ENCODE measurements around the gene GOSR2. TPM values are rescaled to one million over a fixed set of nuclear protein-coding genes. Genes with fewer than 3 reads are reported as not detected.

Gene GOSR2
- total and polyA plus RNA-seq, 2 of the 8 experiments (the other 6 are each of a cell fraction or from before 2014, with no cell fraction given), result 28.2 to 36.2 TPM

DNA sequence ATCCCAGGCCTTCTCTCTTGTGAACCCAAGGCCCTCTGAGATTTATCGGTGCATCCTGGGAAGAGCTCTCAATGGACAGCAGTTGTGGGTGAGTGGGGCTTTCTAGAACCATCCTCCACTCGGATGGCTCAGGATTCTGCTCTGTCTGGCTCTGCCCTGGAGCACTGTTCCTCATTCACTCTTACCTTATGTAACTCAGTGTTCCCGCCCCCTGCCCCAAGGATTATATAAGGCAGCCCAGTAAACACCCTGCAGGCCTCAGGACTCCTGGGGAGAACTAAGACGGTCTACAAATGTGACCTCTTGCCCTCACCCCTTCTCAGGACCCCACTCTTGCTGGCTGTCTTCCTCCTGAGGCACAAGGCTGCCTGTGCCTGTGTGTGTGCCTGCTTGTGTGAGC, 52.3 kb downstream of the GOSR2 start:
- no peak for FAIRE-seq
- H3K4ac ChIP-seq (replicated peaks; ENCODE audit: insufficient read length, low read depth, low read length), result no peak overlapping the region

More for the DNA sequence above, 52.3 kb downstream of the GOSR2 start:
- H2BK20ac ChIP-seq (ENCODE audit: low read length), result no peak overlapping the region
- ChIA-PET CTCF (ENCODE audit: partially characterized antibody) (interaction anchor here (1.0 to 5.2 kb wide), 4 partner anchors 10 to 33 kb away, joined by 3 to 51 read pairs (median 12); no protein-coding TSS in a partner anchor), POLR2A (ENCODE audit: partially characterized antibody) (no interaction called here)
- WGBS, 2 experiments (ENCODE audit: extremely low coverage in 1 of 2, insufficient coverage in 1 of 2, insufficient read length in 1 of 2, insufficient replicate concordance in 2 of 2, low coverage in 1 of 2, low lambda C conversion rate in 2 of 2, missing lambda C conversion rate in 1 of 2), result 78% methylated on average over 4 of the region's 4 CpGs; no CpG with 5 or more reads in 1 of the 2 experiments
- no peak overlapping the region for H2BK5ac ChIP-seq (ENCODE audit: low read depth, low read length)
- no peaks in the 10 kb centered on the region for H3K9me3 ChIP-seq (ENCODE audit: insufficient read depth in 2 of 2, low read depth in 1 of 2, low read length in 1 of 2)
- no peak overlapping the region for H4K91ac ChIP-seq (replicated peaks; ENCODE audit: insufficient read length, low read length)
- H2AK5ac ChIP-seq (ENCODE audit: low read depth, low read length), result 0 out of 2 replicates have a peak overlapping the region, but pooled peaks have one; percentile 75
- no peaks in the 10 kb centered on the region for H3K79me1 ChIP-seq (ENCODE audit: low read depth, low read length)
- H3K56ac ChIP-seq (replicated peaks; ENCODE audit: insufficient read length, low read depth, low read length), result no peak overlapping the region
- H2BK12ac ChIP-seq (ENCODE audit: low read depth, low read length), result peak overlapping the region; percentile 90; the same call in 1 of the 2 replicates
- H4K20me1 ChIP-seq (replicated peaks in 1 of 2; ENCODE audit: control insufficient read depth in 1 of 2, insufficient read depth in 2 of 2, low read length in 2 of 2), result no peaks in the 10 kb centered on the region
- peaks cover 16% of the 10 kb centered on the region for H3K23me2 ChIP-seq (ENCODE audit: low read depth, low read length)
- H3K14ac ChIP-seq (ENCODE audit: insufficient read length), result no peak overlapping the region
- H3K79me2 ChIP-seq (ENCODE audit: control insufficient read depth in 1 of 2, insufficient read depth in 2 of 2, low read length in 2 of 2), result no peaks in the 10 kb centered on the region
- peaks cover 8 to 14% (median 12%) of the 10 kb centered on the region in 4 experiments for H3K4me1 ChIP-seq (replicated peaks in 1 of 4; ENCODE audit: control insufficient read depth in 3 of 4, insufficient read depth in 4 of 4, low read length in 3 of 4)
- TF ChIP-seq NANOG (IDR thresholded peaks at IDR 0.05; ENCODE audit: insufficient read depth, low read depth, low read length, poor library complexity, severe bottlenecking), result no peak
- TF ChIP-seq MAFK (IDR thresholded peaks at IDR 0.05; ENCODE audit: low read depth, low read length), result no peak
- TF ChIP-seq BCL11A (IDR thresholded peaks at IDR 0.05; ENCODE audit: low read depth in 2 of 2, low read length in 2 of 2), result no peak
- no peak overlapping the region for H3K18ac ChIP-seq (ENCODE audit: extremely low read depth, low read length)
- no peak overlapping the region for H2BK120ac ChIP-seq (replicated peaks; ENCODE audit: low read depth, low read length)
- no peak overlapping the region for H3K4me3 ChIP-seq (ENCODE audit: extremely low read depth in 1 of 4, insufficient read depth in 2 of 4, low read depth in 3 of 4, low read length in 4 of 4)
- no peak overlapping the region for H2AFZ ChIP-seq (ENCODE audit: low read length)
- no peak for DNase-seq (ENCODE audit: low read depth in 1 of 2, low spot score in 2 of 2)
- no peak overlapping the region for H4K5ac ChIP-seq (ENCODE audit: insufficient read length, low read depth, low read length)
- H3K4me2 ChIP-seq (ENCODE audit: insufficient read depth in 1 of 2, low read depth in 2 of 2, low read length in 2 of 2), result no peak overlapping the region
- peaks cover 8 to 21% (median 21%) of the 10 kb centered on the region in 4 experiments for H3K27me3 ChIP-seq (replicated peaks in 1 of 4; ENCODE audit: control insufficient read depth in 3 of 4, extremely low read depth in 1 of 4, insufficient read depth in 3 of 4, low read length in 3 of 4)
- no peaks in the 10 kb centered on the region for H3K36me3 ChIP-seq (ENCODE audit: control insufficient read depth in 2 of 4, insufficient read depth in 4 of 4, low read length in 3 of 4)
- H2BK15ac ChIP-seq (ENCODE audit: low read length), result peak overlapping the region; percentile 36
- H4K8ac ChIP-seq (ENCODE audit: extremely low read depth, insufficient read depth, low read length), result no peak overlapping the region
- H3K9ac ChIP-seq (replicated peaks in 1 of 4; ENCODE audit: extremely low read depth in 1 of 4, low read depth in 3 of 4, low read length in 3 of 4), result no peak overlapping the region
- no peak overlapping the region for H3K23ac ChIP-seq (ENCODE audit: insufficient read length)
- H3K27ac ChIP-seq (ENCODE audit: low read depth, low read length), result no peak overlapping the region
